ENCODE data around the gene ANO2. TPM values are rescaled to one million over a fixed set of nuclear protein-coding genes. Genes with fewer than 3 reads are reported as not detected.

The ANO2 gene
- total RNA-seq, 4 donors from 2014 or later, result 2.0 to 9.8 (median 4.9) TPM

- ATAC-seq, result no peak
- intact Hi-C loops (cut with DNase I; ENCODE audit: low total_unique reads) (no loop called here), in situ Hi-C loops (cut with MboI; ENCODE audit: low sequenced_read_pairs in 4 of 4) (no loop called here)
- Histone ChIP-seq H3K27ac (no peak overlapping the region), H3K36me3 (no peaks in the 10 kb centered on the region), H3K9me3 (no peaks in the 10 kb centered on the region), H3K27me3 (peaks cover 0 to 12% (median 5%) of the 10 kb centered on the region in 3 donors), H3K4me3 (no peak overlapping the region), H3K4me1 (no peaks in the 10 kb centered on the region)
- TF ChIP-seq POLR2A (IDR thresholded peaks at IDR 0.05) (no peak), CTCF (IDR thresholded peaks at IDR 0.05 in 4 of 5, conservative IDR thresholded peaks at IDR 0.05 in 1 of 5) (no peak)
- no peak for DNase-seq
Measured at GRCh38 chr12:5561846-5562245, 383.2 kb downstream of the ANO2 start.

- Histone ChIP-seq H3K27me3 (peaks cover 0 to 10% (median 5%) of the 10 kb centered on the region in 3 donors), H3K4me3 (no peak overlapping the region), H3K9me3 (no peaks in the 10 kb centered on the region), H3K4me1 (no peaks in the 10 kb centered on the region), H3K27ac (no peak overlapping the region), H3K36me3 (no peaks in the 10 kb centered on the region)
- intact Hi-C loops (cut with DNase I; ENCODE audit: low total_unique reads) (no loop called here), in situ Hi-C loops (cut with MboI; ENCODE audit: low sequenced_read_pairs in 4 of 4) (no loop called here)
- no peak for DNase-seq
- TF ChIP-seq POLR2A (IDR thresholded peaks at IDR 0.05), result no peak
- ATAC-seq, result no peak
Measured at GRCh38 chr12:5561057-5561456, 384.0 kb downstream of the ANO2 start.

GRCh38 chr12:5560265-5560664 lies 384.8 kb downstream of the ANO2 start:
- no peak for TF ChIP-seq CTCF (IDR thresholded peaks at IDR 0.05 in 4 of 5, conservative IDR thresholded peaks at IDR 0.05 in 1 of 5)
- TF ChIP-seq POLR2A (IDR thresholded peaks at IDR 0.05), result no peak
- in situ Hi-C loops (cut with MboI; ENCODE audit: low sequenced_read_pairs in 4 of 4), result no loop called here
- ATAC-seq, result no peak

GRCh38 chr12:5557906-5558305 lies 387.2 kb downstream of the ANO2 start:
- TF ChIP-seq CTCF (IDR thresholded peaks at IDR 0.05 in 4 of 5, conservative IDR thresholded peaks at IDR 0.05 in 1 of 5), result no peak
- TF ChIP-seq POLR2A (IDR thresholded peaks at IDR 0.05), result no peak
- intact Hi-C loops (cut with DNase I; ENCODE audit: low total_unique reads), result no loop called here

More at GRCh38 chr12:5560265-5560664, 384.8 kb downstream of the ANO2 start:
- peaks cover 0 to 2% (median 0%) of the 10 kb centered on the region in 3 donors for H3K27me3 ChIP-seq
- intact Hi-C loops (cut with DNase I; ENCODE audit: low total_unique reads), result no loop called here
- H3K36me3 ChIP-seq, result no peaks in the 10 kb centered on the region
- no peak overlapping the region for H3K27ac ChIP-seq
- no peak overlapping the region for H3K4me3 ChIP-seq
- no peaks in the 10 kb centered on the region for H3K9me3 ChIP-seq
- H3K4me1 ChIP-seq, result no peaks in the 10 kb centered on the region
- no peak for DNase-seq

GRCh38 chr12:5556946-5557673 lies 387.9 kb downstream of the ANO2 start:
- H3K36me3 ChIP-seq, result no peaks in the 10 kb centered on the region
- no peak overlapping the region for H3K27ac ChIP-seq
- H3K4me3 ChIP-seq, result no peak overlapping the region
- H3K27me3 ChIP-seq, result no peaks in the 10 kb centered on the region
- H3K4me1 ChIP-seq, result no peaks in the 10 kb centered on the region
- no peaks in the 10 kb centered on the region for H3K9me3 ChIP-seq
- intact Hi-C loops (cut with DNase I; ENCODE audit: low total_unique reads), result no loop called here
- in situ Hi-C loops (cut with MboI; ENCODE audit: low sequenced_read_pairs in 4 of 4), result no loop called here
- ATAC-seq (no peak), DNase-seq (no peak)
- TF ChIP-seq CTCF (IDR thresholded peaks at IDR 0.05 in 4 of 5, conservative IDR thresholded peaks at IDR 0.05 in 1 of 5) (no peak), POLR2A (IDR thresholded peaks at IDR 0.05) (no peak)

More at GRCh38 chr12:5557906-5558305, 387.2 kb downstream of the ANO2 start:
- Histone ChIP-seq H3K4me3 (no peak overlapping the region), H3K9me3 (no peaks in the 10 kb centered on the region), H3K36me3 (no peaks in the 10 kb centered on the region), H3K27ac (no peak overlapping the region), H3K27me3 (no peaks in the 10 kb centered on the region), H3K4me1 (no peaks in the 10 kb centered on the region)
- DNase-seq (no peak), ATAC-seq (no peak)
- in situ Hi-C loops (cut with MboI; ENCODE audit: low sequenced_read_pairs in 4 of 4), result no loop called here
